Keratinocyte (primary cell): ENCODE results near the gene TMEM161A. TPM values are rescaled to one million over a fixed set of nuclear protein-coding genes. Genes with fewer than 3 reads are reported as not detected.

ENCODE experiments used
- DNase-seq: peaks from one replicate; pipeline ENCODE4 v3.0.0-alpha.2; 2011; ENCODE audit warnings: low read depth, missing footprints, low spot score
- FAIRE-seq: peaks from 2 replicates; lab custom pipeline; 2011; peaks lifted over from hg19 to GRCh38; lab: Jason Lieb, UNC
- H2AFZ ChIP-seq: 2 replicates; pipeline ENCODE4 v1.6.0; 2012; ENCODE audit warnings: low read length, control low read depth, inconsistent platforms; ENCODE audit not compliant: control insufficient read depth
- H3K27ac ChIP-seq: 2 replicates; pipeline ENCODE4 v1.5.1; 2011; ENCODE audit warnings: low read length; ENCODE audit not compliant: control insufficient read depth, insufficient read depth
- H3K27me3 ChIP-seq: 3 replicates; pipeline ENCODE4 v1.6.0; 2011; ENCODE audit warnings: low read length; ENCODE audit not compliant: control insufficient read depth, insufficient read depth; ENCODE audit errors: extremely low read depth
- H3K36me3 ChIP-seq, 2 experiments: 2 replicates in 1 of 2; 3 replicates in 1 of 2; pipeline ENCODE4 v1.5.1; 2011; ENCODE audit warnings: low read length in 2 of 2, mild to moderate bottlenecking in 1 of 2; ENCODE audit not compliant: control insufficient read depth in 2 of 2, insufficient read depth in 2 of 2; ENCODE audit errors: extremely low read depth in 1 of 2
- H3K4me1 ChIP-seq: 3 replicates; pipeline ENCODE4 v1.5.1; 2011; ENCODE audit warnings: low read length; ENCODE audit not compliant: control insufficient read depth, insufficient read depth; ENCODE audit errors: extremely low read depth
- H3K4me2 ChIP-seq: 3 replicates; pipeline ENCODE4 v1.6.0; 2011; ENCODE audit warnings: low read depth, low read length; ENCODE audit not compliant: control insufficient read depth, insufficient read depth; ENCODE audit errors: extremely low read depth
- H3K4me3 ChIP-seq, 3 experiments: fragments of 200-600 bp in 1 of 3; sonication (generic) in 1 of 3; 2 replicates in 2 of 3; 3 replicates in 1 of 3; pipeline ENCODE4 v1.5.1; 2011 to 2016; ENCODE audit warnings: low read length in 3 of 3, mild to moderate bottlenecking in 3 of 3, control low read depth in 2 of 3, inconsistent platforms in 1 of 3, low read depth in 1 of 3, mixed read lengths in 1 of 3, mixed run types in 1 of 3, moderate library complexity in 1 of 3; ENCODE audit not compliant: control insufficient read depth in 2 of 3, insufficient read depth in 2 of 3; ENCODE audit errors: extremely low read depth in 1 of 3
- H3K79me2 ChIP-seq: 2 replicates; pipeline ENCODE4 v1.6.0; 2012; ENCODE audit warnings: low read length; ENCODE audit not compliant: control insufficient read depth, insufficient read depth
- H3K9ac ChIP-seq: 3 replicates; pipeline ENCODE4 v1.6.0; 2011; ENCODE audit warnings: low read length; ENCODE audit not compliant: control insufficient read depth, insufficient read depth; ENCODE audit errors: extremely low read depth
- H3K9me1 ChIP-seq: 3 replicates; pipeline ENCODE4 v1.6.0; 2011; ENCODE audit warnings: low read length; ENCODE audit not compliant: control insufficient read depth, insufficient read depth; ENCODE audit errors: extremely low read depth
- H3K9me3 ChIP-seq: 2 replicates; pipeline ENCODE4 v1.5.1; 2012; ENCODE audit warnings: low read depth, low read length; ENCODE audit not compliant: control insufficient read depth
- H4K20me1 ChIP-seq: 3 replicates; pipeline ENCODE4 v1.6.0; 2011; ENCODE audit warnings: low read length; ENCODE audit not compliant: control insufficient read depth, insufficient read depth; ENCODE audit errors: extremely low read depth
- EZH2 ChIP-seq: IDR thresholded peaks from one replicate; pipeline ENCODE4 v1.6.1; 2012; ENCODE audit warnings: inconsistent platforms, mild to moderate bottlenecking, low read length, moderate library complexity
- dilution Hi-C: fragments of 300-500 bp; cut with MboI; formaldehyde crosslinking; loops from one replicate; pipeline ENCODE4 v1.7.0; 2020; ENCODE audit warnings: low sequenced_read_pairs; ENCODE audit not compliant: extremely low pct_ligation_motif_present
- polyA plus RNA-seq, 5 experiments: library from polyadenylated mRNA; depleted of rRNA in 3 of 5; stranded (reverse) in 3 of 5; stranded (forward) in 1 of 5; unstranded in 1 of 5; fragments of >200 nt; gene quantifications; 1 replicate in 1 of 5; 2 replicates in 3 of 5; 3 replicates in 1 of 5; pipeline versions ENCODE4 v1.2.1 to v1.2.3, GENCODE V29; 2011 to 2012; ENCODE audit warnings: missing spikeins in 2 of 5, low read depth in 1 of 5, low replicate concordance in 1 of 5
- TF ChIP-seq, protein P1 (sequence below), 3 experiments: IDR thresholded peaks in 1 of 3; conservative IDR thresholded peaks in 1 of 3; optimal IDR thresholded peaks in 1 of 3; 2 replicates in 2 of 3; 3 replicates in 1 of 3; pipeline versions ENCODE3 to v1.5.1; 2011; ENCODE audit warnings: low read length in 3 of 3, mild to moderate bottlenecking in 3 of 3, moderate library complexity in 2 of 3, control low read depth in 1 of 3, inconsistent platforms in 1 of 3; ENCODE audit not compliant: insufficient read depth in 2 of 3; ENCODE audit errors: extremely low read depth in 1 of 3

TMEM161A gene
- polyA plus RNA-seq, 1 donor (not counting 4 experiments of a cell fraction or from before 2014, with no cell fraction given): 18.0 TPM

DNA sequence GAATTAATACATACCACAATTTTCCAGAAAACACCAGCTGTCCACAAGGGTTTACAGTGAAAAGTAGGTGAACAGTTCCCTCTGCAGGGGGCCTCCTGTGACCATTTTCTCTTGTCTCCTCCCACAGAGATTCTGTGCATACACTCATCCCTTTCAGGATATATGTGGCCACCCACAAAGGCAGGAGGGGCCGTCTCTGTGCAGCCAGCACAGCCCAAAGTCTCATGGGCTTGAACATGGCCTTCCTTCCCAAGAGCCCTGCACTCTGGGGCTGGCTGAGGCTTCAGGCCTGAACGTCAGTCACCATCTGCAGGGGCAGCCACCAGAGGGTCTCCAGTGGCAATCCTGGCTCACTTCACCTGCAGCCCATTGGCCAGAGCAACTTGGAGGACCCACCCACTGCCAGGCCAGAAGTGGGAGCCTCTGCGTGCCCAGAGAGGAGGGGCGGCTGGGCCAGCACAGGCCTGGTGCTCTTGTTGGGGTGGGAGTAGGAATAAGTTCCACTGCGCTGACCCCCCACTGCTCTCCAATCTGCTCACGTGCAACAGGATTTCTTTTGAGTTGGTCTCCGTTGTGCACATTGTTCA lies 25.1 kb downstream of the TMEM161A start:
- Histone ChIP-seq H4K20me1 (no peaks in the 10 kb centered on the region), H3K4me1 (no peaks in the 10 kb centered on the region), H3K27ac (no peak overlapping the region), H3K27me3 (peaks cover 8% of the 10 kb centered on the region), H3K9ac (no peak overlapping the region), H3K36me3 (no peaks in the 10 kb centered on the region), H3K79me2 (no peaks in the 10 kb centered on the region), H3K9me3 (no peaks in the 10 kb centered on the region), H2AFZ (no peak overlapping the region), H3K4me3 (no peak overlapping the region), H3K4me2 (no peak overlapping the region), H3K9me1 (no peaks in the 10 kb centered on the region)
- FAIRE-seq (no peak), DNase-seq (no peak)
- TF ChIP-seq EZH2: no peak
- TF ChIP-seq, protein P1, sequence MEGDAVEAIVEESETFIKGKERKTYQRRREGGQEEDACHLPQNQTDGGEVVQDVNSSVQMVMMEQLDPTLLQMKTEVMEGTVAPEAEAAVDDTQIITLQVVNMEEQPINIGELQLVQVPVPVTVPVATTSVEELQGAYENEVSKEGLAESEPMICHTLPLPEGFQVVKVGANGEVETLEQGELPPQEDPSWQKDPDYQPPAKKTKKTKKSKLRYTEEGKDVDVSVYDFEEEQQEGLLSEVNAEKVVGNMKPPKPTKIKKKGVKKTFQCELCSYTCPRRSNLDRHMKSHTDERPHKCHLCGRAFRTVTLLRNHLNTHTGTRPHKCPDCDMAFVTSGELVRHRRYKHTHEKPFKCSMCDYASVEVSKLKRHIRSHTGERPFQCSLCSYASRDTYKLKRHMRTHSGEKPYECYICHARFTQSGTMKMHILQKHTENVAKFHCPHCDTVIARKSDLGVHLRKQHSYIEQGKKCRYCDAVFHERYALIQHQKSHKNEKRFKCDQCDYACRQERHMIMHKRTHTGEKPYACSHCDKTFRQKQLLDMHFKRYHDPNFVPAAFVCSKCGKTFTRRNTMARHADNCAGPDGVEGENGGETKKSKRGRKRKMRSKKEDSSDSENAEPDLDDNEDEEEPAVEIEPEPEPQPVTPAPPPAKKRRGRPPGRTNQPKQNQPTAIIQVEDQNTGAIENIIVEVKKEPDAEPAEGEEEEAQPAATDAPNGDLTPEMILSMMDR (optimal IDR thresholded peaks at IDR 0.05 in 1 of 3, IDR thresholded peaks at IDR 0.05 in 1 of 3, conservative IDR thresholded peaks at IDR 0.05 in 1 of 3; ENCODE audit: extremely low read depth in 1 of 3, insufficient read depth in 2 of 3, low read length in 3 of 3): peak in 1 of 3 experiments; percentile 21
- dilution Hi-C loops: no loop called here

DNA sequence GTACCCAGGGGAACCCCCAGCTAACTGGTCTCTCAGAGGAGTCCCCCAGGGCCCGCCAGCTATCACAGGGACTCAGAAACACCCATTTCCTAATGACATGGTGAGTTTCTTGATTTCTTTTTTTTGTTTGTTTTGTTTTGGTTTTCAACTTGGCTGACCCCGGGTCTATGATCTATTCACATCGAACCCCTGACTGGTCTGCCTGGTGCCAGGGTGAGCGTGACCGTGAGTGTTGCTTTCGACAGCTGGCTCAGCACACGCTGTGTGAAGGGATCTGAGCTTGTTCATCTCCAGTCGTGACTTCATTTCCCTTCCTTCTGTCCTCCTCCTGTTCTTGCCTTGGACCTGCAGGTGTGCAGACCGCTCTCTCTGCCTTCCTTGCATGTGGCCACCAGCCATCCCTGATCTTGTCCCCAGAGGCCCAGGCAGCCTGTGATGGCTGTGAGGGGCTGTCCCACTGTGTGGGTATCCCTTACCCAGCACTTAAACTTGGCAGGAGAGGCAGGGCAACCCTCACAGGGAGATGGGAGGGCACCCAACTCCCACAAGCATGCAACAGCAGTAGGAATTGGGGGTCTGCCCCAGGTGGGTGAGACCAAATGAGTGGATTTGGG lies 26.2 kb downstream of the TMEM161A start:
- DNase-seq (no peak), FAIRE-seq (no peak)
- no peaks in the 10 kb centered on the region for H3K4me1 ChIP-seq
- dilution Hi-C loops: no loop called here
- no peak overlapping the region for H2AFZ ChIP-seq
- peaks cover 8% of the 10 kb centered on the region for H3K27me3 ChIP-seq
- H3K4me3 ChIP-seq: no peak overlapping the region
- no peaks in the 10 kb centered on the region for H3K36me3 ChIP-seq
- H3K9me3 ChIP-seq: no peaks in the 10 kb centered on the region
- no peak for TF ChIP-seq EZH2
- TF ChIP-seq, protein P1 (optimal IDR thresholded peaks at IDR 0.05 in 1 of 3, IDR thresholded peaks at IDR 0.05 in 1 of 3, conservative IDR thresholded peaks at IDR 0.05 in 1 of 3; ENCODE audit: extremely low read depth in 1 of 3, insufficient read depth in 2 of 3, low read length in 3 of 3): no peak
- no peaks in the 10 kb centered on the region for H4K20me1 ChIP-seq
- no peak overlapping the region for H3K27ac ChIP-seq
- no peaks in the 10 kb centered on the region for H3K79me2 ChIP-seq
- no peak overlapping the region for H3K9ac ChIP-seq
- H3K9me1 ChIP-seq: no peaks in the 10 kb centered on the region
- no peak overlapping the region for H3K4me2 ChIP-seq
